K562 (cell line): Measurements from ENCODE around the gene FAM50A. TPM values are rescaled to one million over a fixed set of nuclear protein-coding genes. Genes with fewer than 3 reads are reported as not detected.

ENCODE experiments used
- ATAC-seq: fragments of 200-7000 bp; cut with Tn5 transposase; 3 replicates; pipeline ENCODE4 v1.9.1; 2020; ENCODE audit warnings: moderate library complexity
- BruUV-seq: library from RNA; stranded (reverse); fragments of 400-500 nt; replicated peaks from 2 replicates; lab custom pipeline; 2021; lab: Mats Ljungman, UMichigan
- CTCF ChIA-PET: fragments of 300-600 bp; formaldehyde crosslinking; extraction: SDS; loops from one replicate; lab custom pipeline; 2021; ENCODE audit warnings: low intra/inter-chr PET ratio; lab: Yijun Ruan, JAX
- POLR2A ChIA-PET: fragments of 300-600, 350-650 bp; sonication (Branson Sonifier 250); formaldehyde crosslinking; extraction: SDS; loops from one replicate; lab custom pipeline; 2021; ENCODE audit warnings: antibody characterized with exemption, inconsistent platforms; lab: Yijun Ruan, JAX
- DNase-seq, 4 experiments: peaks; one replicate each; pipeline versions ENCODE4 v3.0.0 to v3.0.0-alpha.2; 2011 to 2018; ENCODE audit warnings: low spot score in 3 of 4, mixed read lengths in 3 of 4; ENCODE audit errors: extremely low read depth in 1 of 4
- FAIRE-seq: peaks from 2 replicates; lab custom pipeline; 2011; peaks lifted over from hg19 to GRCh38; lab: Jason Lieb, UNC
- H2AFZ ChIP-seq: 2 replicates; pipeline ENCODE4 v1.6.0; 2011; ENCODE audit warnings: low read depth, low read length, control low read depth, inconsistent platforms
- H3K27ac ChIP-seq: fragments of 200-600 bp; 3 replicates; pipeline ENCODE4 v1.8.0; 2011; ENCODE audit warnings: low read depth, mild to moderate bottlenecking, control low read depth, inconsistent platforms, low read length, moderate library complexity, mixed read lengths; ENCODE audit errors: extremely low read depth
- H3K27me3 ChIP-seq, 2 experiments: fragments of 300-600 bp in 1 of 2; 2 replicates in 1 of 2; 3 replicates in 1 of 2; pipeline versions ENCODE4 v1.6.0 to v1.8.0; 2011; ENCODE audit warnings: inconsistent platforms in 2 of 2, low read length in 2 of 2, mild to moderate bottlenecking in 1 of 2, mixed read lengths in 1 of 2, moderate library complexity in 1 of 2; ENCODE audit not compliant: control insufficient read depth in 2 of 2, insufficient read depth in 2 of 2
- H3K36me3 ChIP-seq: fragments of 300-600 bp; 3 replicates; pipeline ENCODE4 v1.8.0; 2011; ENCODE audit warnings: mild to moderate bottlenecking, low read length, inconsistent platforms; ENCODE audit not compliant: control insufficient read depth, insufficient read depth
- H3K4me1 ChIP-seq, 2 experiments: fragments of 200-600 bp in 1 of 2; replicated peaks in 1 of 2; 2 replicates in 1 of 2; 3 replicates in 1 of 2; pipeline versions ENCODE4 v1.5.1 to v1.8.0; 2011; ENCODE audit warnings: inconsistent platforms in 2 of 2, low read length in 2 of 2, mild to moderate bottlenecking in 1 of 2, mixed read lengths in 1 of 2, moderate library complexity in 1 of 2; ENCODE audit not compliant: control insufficient read depth in 2 of 2, insufficient read depth in 2 of 2
- H3K4me2 ChIP-seq: 2 replicates; pipeline ENCODE4 v1.6.1; 2011; ENCODE audit warnings: low read length, control low read depth, inconsistent platforms, mixed read lengths; ENCODE audit not compliant: insufficient read depth
- H3K4me3 ChIP-seq: fragments of 200-600 bp; sonication (generic), shearing (Covaris generic); 2 replicates; pipeline ENCODE4 v1.5.1; 2016; ENCODE audit warnings: control low read depth, inconsistent platforms
- H3K79me2 ChIP-seq: fragments of 200-600 bp; 3 replicates; pipeline ENCODE4 v1.8.0; 2011; ENCODE audit warnings: low read length, inconsistent platforms; ENCODE audit not compliant: control insufficient read depth, insufficient read depth
- H3K9ac ChIP-seq, 2 experiments: 2 replicates each; pipeline versions ENCODE4 v1.6.0 to v1.6.1; 2011; ENCODE audit warnings: low read depth in 2 of 2, low read length in 2 of 2, control low read depth in 1 of 2, inconsistent platforms in 1 of 2, mild to moderate bottlenecking in 1 of 2, mixed read lengths in 1 of 2; ENCODE audit not compliant: insufficient read depth in 1 of 2
- H3K9me1 ChIP-seq: one replicate; pipeline ENCODE4 v1.6.0; 2011; ENCODE audit warnings: inconsistent platforms, mild to moderate bottlenecking, low read length, moderate library complexity; ENCODE audit not compliant: control insufficient read depth, insufficient read depth
- H3K9me3 ChIP-seq: replicated peaks from 2 replicates; pipeline ENCODE4 v1.5.1; 2011; ENCODE audit warnings: low read depth, low read length, inconsistent platforms; ENCODE audit not compliant: control insufficient read depth, insufficient read depth
- H4K20me1 ChIP-seq: replicated peaks from 2 replicates; pipeline ENCODE4 v1.6.1; 2011; ENCODE audit warnings: low read length, inconsistent platforms, mixed read lengths; ENCODE audit not compliant: control insufficient read depth, insufficient read depth
- ATF2 ChIP-seq: sonication (generic); formaldehyde crosslinking; IDR thresholded peaks from 2 replicates; pipeline ENCODE4 v1.8.1; 2022; ENCODE audit warnings: missing genetic modification reagents
- BCLAF1 ChIP-seq, 2 experiments: fragments of 450-650 bp in 1 of 2; IDR thresholded peaks; 2 replicates each; pipeline ENCODE4 v1.6.1; 2011 to 2017; ENCODE audit warnings: low read depth in 2 of 2, antibody characterized with exemption in 1 of 2, borderline replicate concordance in 1 of 2, low read length in 1 of 2, mild to moderate bottlenecking in 1 of 2, mixed read lengths in 1 of 2; ENCODE audit not compliant: control insufficient read depth in 1 of 2
- BRD9 ChIP-seq: fragments of 450-650 bp; IDR thresholded peaks from 2 replicates; pipeline ENCODE4 v1.6.1; 2018; ENCODE audit warnings: low read depth; ENCODE audit not compliant: partially characterized antibody
- CHCHD3 ChIP-seq: fragments of 250-450 bp; sonication (Bioruptor Pico); IDR thresholded peaks from 2 replicates; pipeline ENCODE4 v2.1.2; 2022; ENCODE audit warnings: mild to moderate bottlenecking
- CREB5 ChIP-seq: fragments of 250-450 bp; sonication (Bioruptor Pico); IDR thresholded peaks from 2 replicates; pipeline ENCODE4 v1.5.0; 2020; ENCODE audit warnings: mild to moderate bottlenecking
- GTF2E2 ChIP-seq: fragments of 200-800 bp; sonication (Bioruptor generic); IDR thresholded peaks from 2 replicates; pipeline ENCODE4 v1.6.1; 2016; ENCODE audit warnings: missing genetic modification characterization, missing compliant biosample characterization
- PURB ChIP-seq: sonication (generic); formaldehyde crosslinking; IDR thresholded peaks from 2 replicates; pipeline ENCODE4 v1.9.0; 2021; ENCODE audit warnings: low read depth, mild to moderate bottlenecking, missing genetic modification reagents
- RNF219 ChIP-seq: fragments of 250-450 bp; sonication (Bioruptor Pico); IDR thresholded peaks from 2 replicates; pipeline ENCODE4 v1.5.0; 2022; ENCODE audit warnings: mild to moderate bottlenecking
- RUNX1 ChIP-seq: sonication (generic); IDR thresholded peaks from 2 replicates; pipeline ENCODE4 v1.6.1; 2016; ENCODE audit warnings: antibody characterized with exemption, low read depth
- SMAD4 ChIP-seq: fragments of 250-450 bp; sonication (Bioruptor Pico); conservative IDR thresholded peaks from 2 replicates; pipeline ENCODE4 v1.8.0; 2021; ENCODE audit warnings: inconsistent platforms, mild to moderate bottlenecking, moderate library complexity
- SPI1 ChIP-seq: IDR thresholded peaks from 2 replicates; pipeline ENCODE4 v1.6.1; 2011; ENCODE audit warnings: low read depth, low read length, control low read depth, borderline replicate concordance
- SRSF7 ChIP-seq: fragments of 200-400 bp; formaldehyde crosslinking; optimal IDR thresholded peaks from 2 replicates; pipeline ENCODE3; 2017; ENCODE audit warnings: mild to moderate bottlenecking, low read depth, low read length
- ZNF143 ChIP-seq: sonication (generic); formaldehyde crosslinking; IDR thresholded peaks from 2 replicates; pipeline ENCODE4 v1.9.0; 2022; ENCODE audit warnings: mild to moderate bottlenecking, missing genetic modification reagents
- ZNF696 ChIP-seq: fragments of 250-450 bp; sonication (Bioruptor Pico); conservative IDR thresholded peaks from 2 replicates; pipeline ENCODE4 v1.4.0; 2020; ENCODE audit warnings: mild to moderate bottlenecking, moderate library complexity
- WGBS: fragments of 100-300 bp; shearing (Covaris generic); methylation state at CpG from one replicate; pipeline ENCODE4 v1.1.6; 2016; ENCODE audit warnings: low coverage, mixed read lengths; ENCODE audit not compliant: insufficient coverage; ENCODE audit errors: missing lambda C conversion rate; 5-methylcytosine and 5-hydroxymethylcytosine counted together
- in situ Hi-C: fragments of 300-500 bp; cut with MboI; formaldehyde crosslinking; loops from 4 replicates; pipeline ENCODE4 v1.15.0; 2018; ENCODE audit warnings: inconsistent platforms, mixed read lengths
- intact Hi-C: fragments of 100-400 bp; cut with micrococcal nuclease; formaldehyde crosslinking; loops from 2 replicates; pipeline ENCODE4 v1.14.2; 2022
- polyA plus RNA-seq, 8 experiments: library from polyadenylated mRNA; depleted of rRNA in 4 of 8; stranded (reverse) in 5 of 8; unstranded in 3 of 8; fragments of >200 nt; fragmentation: Nextera tagmentation in 2 of 8; fragmentation: Illumina TruSeq in 1 of 8; extraction: Ambion mirVana in 2 of 8; extraction: Trizol in 1 of 8; gene quantifications; 2 replicates each; pipeline versions ENCODE4 v1.2.1 to v1.2.3, GENCODE V29; 2011 to 2014; ENCODE audit warnings: inconsistent platforms in 1 of 8, missing spikeins in 1 of 8
- total RNA-seq, 7 experiments: library from RNA; depleted of rRNA in 6 of 7; stranded (reverse); fragments of >200 nt in 6 of 7; fragmentation: Illumina TruSeq in 2 of 7; extraction: Trizol in 2 of 7; gene quantifications; 2 replicates each; pipeline versions ENCODE4 v1.2.1 to v1.2.3, GENCODE V29; 2011 to 2021; ENCODE audit warnings: low replicate concordance in 1 of 7

Gene FAM50A
- total and polyA plus RNA-seq, 9 of the 15 experiments (the other 6 are each of a cell fraction or from before 2014, with no cell fraction given), result 4.4 to 114 (median 67.3) TPM

GRCh38 chrX:154464806-154465365 is 20.9 kb downstream of the FAM50A start:
- Histone ChIP-seq H3K27me3 (no peaks in the 10 kb centered on the region), H3K36me3 (peaks cover 87% of the 10 kb centered on the region; the same call in 2 of the 3 replicates), H3K27ac (no peak overlapping the region), H3K4me1 (peaks cover 0 to 29% of the 10 kb centered on the region in 2 experiments; a peak in 2 of 5 replicates), H2AFZ (no peak overlapping the region), H3K79me2 (peaks cover 13% of the 10 kb centered on the region; the same call in 2 of the 3 replicates), H3K9ac (no peak overlapping the region), H3K9me3 (no peaks in the 10 kb centered on the region), H3K9me1 (no peaks in the 10 kb centered on the region), H3K4me3 (no peak overlapping the region), H3K4me2 (no peak overlapping the region), H4K20me1 (no peaks in the 10 kb centered on the region)
- in situ Hi-C loops (no loop called here), intact Hi-C loops (no loop called here)
- ATAC-seq (no peak), FAIRE-seq (no peak), DNase-seq (no peak)
- POLR2A ChIA-PET, result interaction anchor here (1.2 to 2.0 kb wide), 3 partner anchors 9 to 12 kb away, joined by 3 to 6 read pairs (median 5); no protein-coding TSS in a partner anchor
- CTCF ChIA-PET, result no interaction called here
- no TSS peak for BruUV-seq
- 98% methylated on average over 7 of the region's 28 CpGs for WGBS
- TF ChIP-seq RUNX1 (no peak), SRSF7 (no peak), BRD9 (no peak), CHCHD3 (CRISPR knock-in tag) (no peak), SMAD4 (CRISPR knock-in tag) (no peak), CREB5 (CRISPR knock-in tag) (no peak), ZNF696 (CRISPR knock-in tag) (no peak), PURB (CRISPR knock-in tag) (no peak), SPI1 (no peak), BCLAF1 (IDR thresholded peaks at IDR 0.05; ENCODE audit: borderline replicate concordance in 1 of 2, control insufficient read depth in 1 of 2, low read depth in 2 of 2, low read length in 1 of 2) (no peak), ATF2 (CRISPR knock-in tag) (no peak), ZNF143 (no peak), GTF2E2 (tag) (no peak), RNF219 (CRISPR knock-in tag) (no peak)
